EH (cell line): Measurements from ENCODE around the gene C1orf53.
"Not testable (repeated sequence)": the region's sequence is repeated elsewhere in the genome, so short reads cannot be mapped to it uniquely, and the experiment has no call there.

Experiments
- DNase-seq: peaks from one replicate; pipeline ENCODE4 v3.0.0-alpha.2; 2015; ENCODE audit warnings: low read depth

C1orf53 gene

GRCh38 chr1:197902454-197903195, at the start of gene C1orf53:
C1orf53 (plus strand) TSS chr1:197902630; CDS start chr1:197902650, 20 bp downstream.
- peak; percentile 91 for DNase-seq

- not testable (repeated sequence) for DNase-seq
These were observed 46.7 kb upstream of the C1orf53 start for GRCh38 chr1:197855751-197856150.

GRCh38 chr1:197857477-197857876, 45.0 kb upstream of the C1orf53 start:
- DNase-seq, result no peak

- DNase-seq, result no peak
These were observed 43.4 kb upstream of the C1orf53 start for GRCh38 chr1:197859024-197859423.

- DNase-seq, result peak; percentile 27
These were observed 40.2 kb upstream of the C1orf53 start for GRCh38 chr1:197862221-197862620.

GRCh38 chr1:197862671-197863070, 39.8 kb upstream of the C1orf53 start:
- peak; percentile 20 for DNase-seq

- no peak for DNase-seq
These were observed 36.6 kb upstream of the C1orf53 start for GRCh38 chr1:197865809-197866208.

GRCh38 chr1:197868751-197869489, 33.5 kb upstream of the C1orf53 start:
- DNase-seq, result peak; percentile 75

- no peak for DNase-seq
These were observed 32.8 kb upstream of the C1orf53 start for GRCh38 chr1:197869490-197870077.

GRCh38 chr1:197876894-197877293, 25.5 kb upstream of the C1orf53 start:
- DNase-seq, result no peak

- not testable (repeated sequence) for DNase-seq
These were observed 22.0 kb upstream of the C1orf53 start for GRCh38 chr1:197880385-197880784.

- not testable (repeated sequence) for DNase-seq
These were observed 20.2 kb upstream of the C1orf53 start for GRCh38 chr1:197882241-197882640.

GRCh38 chr1:197884173-197884572, 18.3 kb upstream of the C1orf53 start:
- DNase-seq, result no peak

GRCh38 chr1:197890936-197891335, 11.5 kb upstream of the C1orf53 start:
- DNase-seq, result no peak

GRCh38 chr1:197892684-197893083, 9.7 kb upstream of the C1orf53 start:
- no peak for DNase-seq

GRCh38 chr1:197896301-197896700, 6.1 kb upstream of the C1orf53 start:
- DNase-seq, result no peak

- DNase-seq, result no peak
These were observed 3.4 kb upstream of the C1orf53 start for GRCh38 chr1:197899037-197899436.

GRCh38 chr1:197902131-197902453, 338 bp upstream of the C1orf53 start:
- DNase-seq, result no peak

GRCh38 chr1:197903196-197903514, 725 bp downstream of the C1orf53 start:
- no peak for DNase-seq

GRCh38 chr1:197904126-197904787, 1.8 kb downstream of the C1orf53 start:
- DNase-seq, result no peak

- DNase-seq, result no peak
These were observed 3.4 kb downstream of the C1orf53 start for GRCh38 chr1:197905699-197906351.
